SH-SY5Y (cell line): ENCODE measurements around the gene DAPK1.

Source experiments
- GATA2 ChIP-seq: IDR thresholded peaks from 2 replicates; pipeline ENCODE4 v1.6.1; 2011; ENCODE audit warnings: mild to moderate bottlenecking, low read depth, low read length
- GATA3 ChIP-seq: IDR thresholded peaks from 2 replicates; pipeline ENCODE4 v1.6.1; 2011; ENCODE audit warnings: low read depth, mild to moderate bottlenecking, low read length, moderate library complexity

DNA sequence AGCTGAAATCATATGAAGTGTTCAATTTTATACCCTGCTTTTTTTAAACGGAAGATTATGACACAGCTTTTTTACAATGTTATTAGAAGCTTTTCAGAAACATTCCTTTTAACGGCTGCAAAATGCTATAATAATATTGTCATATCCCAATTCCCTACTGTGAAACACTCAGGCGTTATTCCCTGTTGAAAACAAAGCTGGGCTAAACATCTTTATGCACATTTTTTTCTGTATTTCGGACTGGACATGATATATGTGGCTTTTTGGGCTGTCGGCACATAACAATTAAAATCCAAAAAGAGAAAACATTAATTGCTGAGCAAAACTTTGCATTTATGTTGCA lies 216.3 kb downstream of the DAPK1 start:
- TF ChIP-seq GATA2 = no peak
- no peak for TF ChIP-seq GATA3
